Measurements from ENCODE around the gene GNA14.

GNA14 gene

DNA sequence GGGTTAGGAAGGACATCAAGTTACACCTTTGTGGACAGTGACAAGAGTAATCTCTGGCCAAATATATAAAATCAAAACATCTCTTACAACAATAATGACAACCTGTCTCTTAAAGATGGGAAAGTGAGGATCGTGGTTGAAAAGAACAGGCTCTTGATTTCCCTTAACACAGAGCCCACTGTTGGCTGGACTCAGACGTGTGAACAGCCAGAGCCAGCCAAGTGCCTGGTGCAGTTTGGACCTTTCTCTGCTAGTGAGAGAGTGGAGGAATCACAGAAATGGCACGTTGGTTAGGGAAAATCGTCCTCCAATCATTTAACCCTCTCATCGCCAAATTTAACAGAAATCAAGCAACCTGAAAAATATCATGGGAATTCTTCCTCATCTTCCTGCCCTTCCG is 131.3 kb downstream of the GNA14 start:
- no peak overlapping the region for H2AFZ ChIP-seq (ENCODE audit: insufficient read depth, low read length, poor library complexity)
- no peak overlapping the region for H4K91ac ChIP-seq (ENCODE audit: low read depth, low read length)
- H3K14ac ChIP-seq (ENCODE audit: low read length): no peak overlapping the region
- no peak overlapping the region for H4K12ac ChIP-seq (ENCODE audit: low read depth, low read length)
- H3K18ac ChIP-seq (ENCODE audit: low read length): no peak overlapping the region
- no peak overlapping the region for H2AK5ac ChIP-seq (ENCODE audit: low read length)
- H3K79me1 ChIP-seq (ENCODE audit: low read length): no peaks in the 10 kb centered on the region
- no peak overlapping the region for H2BK5ac ChIP-seq (ENCODE audit: low read depth, low read length, poor library complexity)
- no peak overlapping the region for H2BK120ac ChIP-seq (ENCODE audit: insufficient read depth, low read length, poor library complexity)
- no peak overlapping the region for H3K9ac ChIP-seq (ENCODE audit: low read length)
- no peak for DNase-seq
- no peak overlapping the region for H3K4me3 ChIP-seq (ENCODE audit: low read depth, low read length)
- no CpG with 5 or more reads among the region's 6 CpGs for WGBS (ENCODE audit: extremely low coverage, insufficient coverage, insufficient read length)
- no peak overlapping the region for H2BK12ac ChIP-seq (ENCODE audit: low read length)
- no peaks in the 10 kb centered on the region for H3K36me3 ChIP-seq (ENCODE audit: control insufficient read depth in 1 of 2, insufficient read depth in 2 of 2, low read length in 2 of 2)
- H3K4me2 ChIP-seq (ENCODE audit: low read length): no peak overlapping the region
- no peaks in the 10 kb centered on the region for H3K27me3 ChIP-seq (ENCODE audit: insufficient read depth, low read length)
- H3K27ac ChIP-seq (ENCODE audit: low read depth, low read length): no peak overlapping the region
- no peak overlapping the region for H3K23ac ChIP-seq (ENCODE audit: low read length)
- H3K4me1 ChIP-seq (ENCODE audit: control insufficient read depth in 1 of 2, insufficient read depth in 2 of 2, low read length in 2 of 2): peaks cover 2 to 5% of the 10 kb centered on the region in 2 experiments
- no peak overlapping the region for H4K8ac ChIP-seq (ENCODE audit: low read depth, low read length)
- no peaks in the 10 kb centered on the region for H3K79me2 ChIP-seq (ENCODE audit: control insufficient read depth, insufficient read depth, low read length, poor library complexity)
- no peaks in the 10 kb centered on the region for H3K9me3 ChIP-seq (ENCODE audit: insufficient read depth, low read depth, low read length)
- H3K4ac ChIP-seq (ENCODE audit: low read depth, low read length): no peak overlapping the region

DNA sequence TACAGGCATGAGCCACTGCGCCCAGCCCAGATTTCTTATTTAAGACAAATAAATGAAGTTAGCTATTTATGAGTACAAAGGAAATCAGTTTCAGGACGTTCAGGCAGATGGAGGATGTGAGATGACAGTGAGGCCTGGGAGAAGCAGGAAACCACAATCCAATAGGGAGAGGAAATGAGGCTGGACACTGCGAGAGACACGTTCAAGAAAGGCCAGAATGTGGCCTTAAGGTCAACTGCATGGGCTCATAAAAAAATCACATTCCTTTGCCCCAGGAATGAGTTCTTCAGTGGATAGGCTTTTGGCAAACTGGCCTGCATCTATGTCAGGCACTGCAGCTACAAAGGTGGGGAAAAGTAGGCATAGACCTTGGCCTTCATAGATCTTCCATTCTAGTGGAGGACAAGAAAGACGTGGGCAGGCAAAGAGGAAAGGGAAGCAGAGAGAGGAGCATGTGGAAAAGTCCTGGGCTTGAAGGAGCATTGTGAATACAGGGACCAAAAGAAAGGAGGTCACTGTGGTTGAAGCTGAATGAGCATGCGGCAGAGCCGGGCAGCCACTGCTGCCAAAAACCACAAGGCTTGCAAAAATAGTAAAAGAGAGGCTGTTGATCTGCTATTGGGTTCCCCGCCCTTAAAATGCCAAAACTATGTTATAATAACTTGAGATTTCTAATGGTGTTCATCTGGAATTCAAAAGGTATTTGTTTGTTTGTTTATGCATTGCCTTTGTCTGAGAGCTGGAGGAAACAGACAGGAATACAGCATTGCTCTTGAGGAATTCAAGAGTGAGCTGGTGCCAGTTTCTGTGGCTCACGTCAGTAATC is 133.0 kb downstream of the GNA14 start:
- no CpG with 5 or more reads among the region's 9 CpGs for WGBS (ENCODE audit: extremely low coverage, insufficient coverage, insufficient read length)
- Histone ChIP-seq H3K18ac (ENCODE audit: low read length) (no peak overlapping the region), H3K79me2 (ENCODE audit: control insufficient read depth, insufficient read depth, low read length, poor library complexity) (no peaks in the 10 kb centered on the region), H3K79me1 (ENCODE audit: low read length) (no peaks in the 10 kb centered on the region), H2BK120ac (ENCODE audit: insufficient read depth, low read length, poor library complexity) (no peak overlapping the region), H2AK5ac (ENCODE audit: low read length) (no peak overlapping the region), H3K27ac (ENCODE audit: low read depth, low read length) (no peak overlapping the region), H2BK5ac (ENCODE audit: low read depth, low read length, poor library complexity) (no peak overlapping the region), H3K4me3 (ENCODE audit: low read depth, low read length) (no peak overlapping the region), H4K12ac (ENCODE audit: low read depth, low read length) (no peak overlapping the region), H2BK12ac (ENCODE audit: low read length) (no peak overlapping the region), H3K9me3 (ENCODE audit: insufficient read depth, low read depth, low read length) (no peaks in the 10 kb centered on the region), H3K9ac (ENCODE audit: low read length) (no peak overlapping the region), H4K8ac (ENCODE audit: low read depth, low read length) (no peak overlapping the region), H3K14ac (ENCODE audit: low read length) (no peak overlapping the region), H3K4me1 (ENCODE audit: control insufficient read depth in 1 of 2, insufficient read depth in 2 of 2, low read length in 2 of 2) (peaks cover 2 to 5% of the 10 kb centered on the region in 2 experiments), H3K27me3 (ENCODE audit: insufficient read depth, low read length) (no peaks in the 10 kb centered on the region), H3K23ac (ENCODE audit: low read length) (no peak overlapping the region), H3K36me3 (ENCODE audit: control insufficient read depth in 1 of 2, insufficient read depth in 2 of 2, low read length in 2 of 2) (no peaks in the 10 kb centered on the region), H4K91ac (ENCODE audit: low read depth, low read length) (no peak overlapping the region), H3K4me2 (ENCODE audit: low read length) (no peak overlapping the region), H3K4ac (ENCODE audit: low read depth, low read length) (no peak overlapping the region), H2AFZ (ENCODE audit: insufficient read depth, low read length, poor library complexity) (no peak overlapping the region)
- DNase-seq: no peak

DNA sequence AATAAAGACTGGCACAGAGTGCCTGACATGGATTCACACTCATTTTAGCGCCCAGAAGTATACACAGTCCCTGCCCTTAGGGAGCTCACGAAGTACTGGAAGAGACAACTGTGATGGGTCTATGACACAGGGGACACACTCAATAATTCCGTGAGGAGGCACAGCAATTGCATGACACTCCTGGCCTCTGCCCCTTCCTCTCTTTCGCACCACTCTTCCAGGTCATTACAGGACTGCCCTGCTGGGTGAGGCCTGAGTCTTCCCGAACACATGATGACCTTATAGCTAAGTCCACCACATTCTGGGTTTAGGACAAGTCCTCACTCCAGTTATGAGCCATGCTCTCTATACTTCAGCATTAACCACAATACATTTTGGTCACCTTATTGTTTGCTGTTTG is 134.7 kb downstream of the GNA14 start:
- H2BK120ac ChIP-seq (ENCODE audit: insufficient read depth, low read length, poor library complexity): no peak overlapping the region
- H3K27ac ChIP-seq (ENCODE audit: low read depth, low read length): no peak overlapping the region
- H4K8ac ChIP-seq (ENCODE audit: low read depth, low read length): no peak overlapping the region
- no peak overlapping the region for H3K18ac ChIP-seq (ENCODE audit: low read length)
- no peak overlapping the region for H2AK5ac ChIP-seq (ENCODE audit: low read length)
- H3K79me1 ChIP-seq (ENCODE audit: low read length): no peaks in the 10 kb centered on the region
- WGBS (ENCODE audit: extremely low coverage, insufficient coverage, insufficient read length): no CpG with 5 or more reads among the region's 5 CpGs
- H2BK5ac ChIP-seq (ENCODE audit: low read depth, low read length, poor library complexity): no peak overlapping the region
- no peaks in the 10 kb centered on the region for H3K79me2 ChIP-seq (ENCODE audit: control insufficient read depth, insufficient read depth, low read length, poor library complexity)
- no peak overlapping the region for H2AFZ ChIP-seq (ENCODE audit: insufficient read depth, low read length, poor library complexity)
- H2BK12ac ChIP-seq (ENCODE audit: low read length): no peak overlapping the region
- H3K14ac ChIP-seq (ENCODE audit: low read length): no peak overlapping the region
- H4K91ac ChIP-seq (ENCODE audit: low read depth, low read length): no peak overlapping the region
- no peak overlapping the region for H4K12ac ChIP-seq (ENCODE audit: low read depth, low read length)
- H3K23ac ChIP-seq (ENCODE audit: low read length): no peak overlapping the region
- no peaks in the 10 kb centered on the region for H3K9me3 ChIP-seq (ENCODE audit: insufficient read depth, low read depth, low read length)
- H3K27me3 ChIP-seq (ENCODE audit: insufficient read depth, low read length): no peaks in the 10 kb centered on the region
- no peak overlapping the region for H3K4me2 ChIP-seq (ENCODE audit: low read length)
- no peaks in the 10 kb centered on the region for H3K36me3 ChIP-seq (ENCODE audit: control insufficient read depth in 1 of 2, insufficient read depth in 2 of 2, low read length in 2 of 2)
- H3K4ac ChIP-seq (ENCODE audit: low read depth, low read length): no peak overlapping the region
- no peak overlapping the region for H3K9ac ChIP-seq (ENCODE audit: low read length)
- peaks cover 2 to 5% of the 10 kb centered on the region in 2 experiments for H3K4me1 ChIP-seq (ENCODE audit: control insufficient read depth in 1 of 2, insufficient read depth in 2 of 2, low read length in 2 of 2)
- DNase-seq: no peak
- H3K4me3 ChIP-seq (ENCODE audit: low read depth, low read length): no peak overlapping the region

DNA sequence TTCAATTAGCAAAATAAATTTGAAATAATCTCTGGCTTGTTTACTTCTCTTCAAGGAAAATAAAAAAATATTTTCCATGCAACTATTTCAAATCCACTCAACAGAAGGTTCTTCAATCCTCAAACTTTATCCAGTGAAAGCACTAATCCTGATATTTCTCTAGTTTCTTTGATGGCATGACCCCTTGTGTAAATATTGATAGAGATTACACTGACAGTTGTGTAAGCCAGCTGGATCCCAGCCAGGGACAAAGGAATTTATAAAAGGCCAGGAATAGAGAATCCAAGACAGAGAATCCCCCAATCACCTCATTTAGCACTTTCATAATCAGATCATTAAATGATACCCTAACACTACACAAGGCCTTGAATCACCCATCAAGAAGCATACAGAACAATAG is 135.2 kb downstream of the GNA14 start:
- H4K8ac ChIP-seq (ENCODE audit: low read depth, low read length): no peak overlapping the region
- no peaks in the 10 kb centered on the region for H3K9me3 ChIP-seq (ENCODE audit: insufficient read depth, low read depth, low read length)
- no peak overlapping the region for H2BK12ac ChIP-seq (ENCODE audit: low read length)
- H3K14ac ChIP-seq (ENCODE audit: low read length): no peak overlapping the region
- H3K4me1 ChIP-seq (ENCODE audit: control insufficient read depth in 1 of 2, insufficient read depth in 2 of 2, low read length in 2 of 2): peaks cover 2 to 5% of the 10 kb centered on the region in 2 experiments
- no peaks in the 10 kb centered on the region for H3K27me3 ChIP-seq (ENCODE audit: insufficient read depth, low read length)
- no peaks in the 10 kb centered on the region for H3K36me3 ChIP-seq (ENCODE audit: control insufficient read depth in 1 of 2, insufficient read depth in 2 of 2, low read length in 2 of 2)
- no peak overlapping the region for H2BK120ac ChIP-seq (ENCODE audit: insufficient read depth, low read length, poor library complexity)
- no peaks in the 10 kb centered on the region for H3K79me2 ChIP-seq (ENCODE audit: control insufficient read depth, insufficient read depth, low read length, poor library complexity)
- H3K4ac ChIP-seq (ENCODE audit: low read depth, low read length): no peak overlapping the region
- H3K27ac ChIP-seq (ENCODE audit: low read depth, low read length): no peak overlapping the region
- H3K4me3 ChIP-seq (ENCODE audit: low read depth, low read length): no peak overlapping the region
- no peak overlapping the region for H2AK5ac ChIP-seq (ENCODE audit: low read length)
- DNase-seq: no peak
- H3K9ac ChIP-seq (ENCODE audit: low read length): no peak overlapping the region
- H2AFZ ChIP-seq (ENCODE audit: insufficient read depth, low read length, poor library complexity): no peak overlapping the region
- no peak overlapping the region for H4K12ac ChIP-seq (ENCODE audit: low read depth, low read length)
- no peak overlapping the region for H3K4me2 ChIP-seq (ENCODE audit: low read length)
- H3K79me1 ChIP-seq (ENCODE audit: low read length): no peaks in the 10 kb centered on the region
- H2BK5ac ChIP-seq (ENCODE audit: low read depth, low read length, poor library complexity): no peak overlapping the region
- H3K18ac ChIP-seq (ENCODE audit: low read length): no peak overlapping the region
- H3K23ac ChIP-seq (ENCODE audit: low read length): no peak overlapping the region
- no peak overlapping the region for H4K91ac ChIP-seq (ENCODE audit: low read depth, low read length)

Data from trophoblast cell (in vitro differentiated cells and primary cell).